ENCODE data around the gene EEF2K. TPM values are rescaled to one million over a fixed set of nuclear protein-coding genes. Genes with fewer than 3 reads are reported as not detected.
"Not testable (repeated sequence)": the region's sequence is repeated elsewhere in the genome, so short reads cannot be mapped to it uniquely, and the experiment has no call there.

The EEF2K gene
- total and polyA plus RNA-seq, 12 donors = 5.1 to 38.9 (median 21.9) TPM

DNA sequence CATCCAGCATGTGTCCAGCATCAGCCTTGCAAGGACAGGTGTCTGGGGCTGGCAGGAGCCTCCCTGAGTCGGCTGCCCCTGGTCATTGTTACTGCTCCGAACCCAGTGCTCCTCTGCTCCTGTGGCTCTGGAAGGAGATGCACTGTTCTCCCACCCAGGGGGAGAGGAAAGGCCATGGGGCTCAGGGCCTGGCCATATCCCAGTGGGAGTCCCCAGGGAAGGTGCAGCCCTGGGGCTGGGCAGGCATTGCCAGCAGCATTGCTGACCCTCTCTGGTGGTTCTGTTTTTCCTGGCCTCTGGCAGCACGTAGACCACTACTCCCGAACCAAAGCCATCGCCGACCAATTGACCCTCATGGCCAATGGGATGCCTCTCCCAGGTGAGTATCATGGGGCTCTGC is 34.1 kb upstream of the EEF2K start:
- Histone ChIP-seq H3K27ac (no peak overlapping the region), H3K27me3 (no peaks in the 10 kb centered on the region), H3K36me3 (no peaks in the 10 kb centered on the region), H3K4me3 (no peak overlapping the region), H3K4me1 (no peaks in the 10 kb centered on the region), H3K9me3 (peaks cover 0 to 3% (median 0%) of the 10 kb centered on the region in 11 donors)
- TF ChIP-seq CTCF (IDR thresholded peaks at IDR 0.05) = no peak
- 88 to 94% methylated on average over 6 of the region's 6 CpGs for WGBS, 2 donors
- DNase-seq (no peak), ATAC-seq (no peak)
- intact Hi-C loops (cut with DNase I) = no loop called here

GRCh38 chr16:22172642-22173041 is 33.4 kb upstream of the EEF2K start:
- ATAC-seq; H3K27me3 ChIP-seq; H3K4me1 ChIP-seq; H3K4me3 ChIP-seq; intact Hi-C loops (cut with DNase I); H3K36me3 ChIP-seq; DNase-seq; H3K27ac ChIP-seq; H3K9me3 ChIP-seq: not testable (repeated sequence)
- WGBS, 2 donors = 79 to 100% methylated on average over 1 of the region's 1 CpG

DNA sequence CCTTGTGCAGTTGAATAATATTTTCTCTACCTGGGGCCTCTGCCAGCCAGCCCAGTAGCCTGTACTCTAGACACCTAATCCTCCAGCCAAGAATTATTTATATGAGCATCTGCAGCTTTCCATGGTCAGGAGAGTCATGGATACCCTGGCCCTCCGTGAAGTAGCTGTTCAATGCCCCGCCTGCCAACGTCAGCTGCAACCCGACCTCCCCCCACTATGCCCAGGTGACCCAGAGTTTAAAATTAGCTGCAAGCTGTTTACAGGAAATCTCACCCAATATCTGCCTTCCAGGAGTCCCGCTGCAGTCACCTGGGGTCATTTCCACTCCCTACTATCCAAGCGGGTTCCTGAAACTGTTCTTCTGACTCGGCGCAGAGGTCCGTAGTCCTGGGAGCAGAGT is 31.4 kb upstream of the EEF2K start:
- 55 to 65% methylated on average over 9 of the region's 9 CpGs for WGBS, 2 donors
- no peak overlapping the region for H3K4me3 ChIP-seq
- ATAC-seq (no peak), DNase-seq (no peak)
- no peak overlapping the region for H3K27ac ChIP-seq
- no peaks in the 10 kb centered on the region for H3K9me3 ChIP-seq
- no peaks in the 10 kb centered on the region for H3K27me3 ChIP-seq
- intact Hi-C loops (cut with DNase I) = loop anchor here in 1 of 10 donors (5.0 kb wide), 1 partner anchor 67 kb away; no protein-coding TSS in a partner anchor
- TF ChIP-seq CTCF (IDR thresholded peaks at IDR 0.05) = no peak
- H3K4me1 ChIP-seq = no peaks in the 10 kb centered on the region
- no peaks in the 10 kb centered on the region for H3K36me3 ChIP-seq

DNA sequence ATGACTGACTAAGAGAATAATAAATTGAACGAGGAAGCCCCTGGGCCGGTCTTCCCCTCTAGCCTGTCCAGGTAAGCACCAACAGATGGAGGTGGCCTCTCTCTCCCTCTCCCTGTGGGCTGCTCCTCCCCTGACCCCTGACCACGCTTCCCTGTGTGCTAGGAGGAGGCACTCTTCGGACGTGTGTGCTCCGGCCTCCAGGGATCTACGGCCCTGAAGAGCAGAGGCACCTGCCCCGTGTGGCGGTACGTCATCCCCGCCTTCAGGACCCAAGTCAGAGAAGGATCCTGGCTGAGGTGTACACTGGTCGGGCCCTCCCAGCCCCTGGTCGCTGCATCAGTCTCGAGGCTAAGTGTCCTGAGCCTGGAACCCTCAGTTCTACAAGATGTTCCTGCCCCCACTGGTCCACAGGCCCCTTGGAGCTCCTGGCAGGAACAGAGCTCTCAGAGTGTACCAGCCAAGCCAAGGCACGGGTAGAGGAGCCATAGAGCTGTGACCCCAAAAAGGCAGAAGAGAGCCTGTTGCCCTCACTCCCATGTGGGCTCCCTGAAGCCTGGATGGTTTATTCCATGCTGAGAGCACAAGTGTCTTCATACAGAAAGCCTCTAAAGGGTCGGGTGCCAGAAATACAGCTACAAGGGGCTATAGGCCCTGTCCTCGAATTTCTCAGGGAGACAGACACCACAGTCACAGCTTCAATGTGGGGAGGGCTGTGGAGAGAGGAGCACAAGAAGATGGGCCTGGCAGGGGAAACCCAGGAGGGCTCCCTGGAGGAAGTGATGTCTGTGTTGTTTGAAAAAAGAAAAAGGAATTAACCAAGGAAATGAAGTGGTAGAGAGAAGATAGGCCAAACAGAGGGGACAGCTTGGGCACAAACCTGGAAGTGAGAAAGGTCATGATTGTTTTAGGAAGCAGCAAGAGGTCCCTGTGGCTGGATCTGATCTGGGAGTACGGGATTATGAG is 27.8 kb upstream of the EEF2K start:
- Histone ChIP-seq H3K36me3 (no peaks in the 10 kb centered on the region), H3K4me1 (no peaks in the 10 kb centered on the region), H3K27ac (no peak overlapping the region), H3K27me3 (no peaks in the 10 kb centered on the region), H3K4me3 (no peak overlapping the region), H3K9me3 (no peaks in the 10 kb centered on the region)
- no peak for ATAC-seq
- DNase-seq = no peak
- TF ChIP-seq CTCF (IDR thresholded peaks at IDR 0.05) = no peak
- intact Hi-C loops (cut with DNase I) = loop anchor here in 1 of 10 donors (5.0 kb wide), 1 partner anchor 71 kb away; no protein-coding TSS in a partner anchor
- 80 to 81% methylated on average over 18 of the region's 18 CpGs for WGBS, 2 donors

GRCh38 chr16:22181426-22181825 is 24.7 kb upstream of the EEF2K start:
- Histone ChIP-seq H3K4me3 (no peak overlapping the region), H3K9me3 (no peaks in the 10 kb centered on the region), H3K27me3 (no peaks in the 10 kb centered on the region), H3K4me1 (no peaks in the 10 kb centered on the region), H3K36me3 (no peaks in the 10 kb centered on the region), H3K27ac (no peak overlapping the region)
- intact Hi-C loops (cut with DNase I) = loop anchor here in 5 of 10 donors (10.0 kb wide), 4 partner anchors 87 to 1027 kb away; partner anchors contain the start of genes DNAH3 (in 1 of the 5), LDAF1 (in 1 of the 5) and VWA3A (in 1 of the 5)
- no peak for DNase-seq
- TF ChIP-seq CTCF (IDR thresholded peaks at IDR 0.05) = no peak
- 89 to 91% methylated on average over 11 of the region's 11 CpGs for WGBS, 2 donors
- no peak for ATAC-seq

All from heart right ventricle (tissue), 16 donors.